Ovary (tissue), 3 donors: ENCODE data around the gene FNIP2.

Experiments used
- CTCF ChIP-seq, 3 donors: fragments of 450-650 bp in 2 of 3; fragments of 200-600 bp in 1 of 3; IDR thresholded peaks; one replicate each; pipeline versions ENCODE4 v1.5.1 to v1.8.0; 2016 to 2022; ENCODE audit warnings: antibody characterized with exemption in 3 of 3, mild to moderate bottlenecking in 1 of 3
- EP300 ChIP-seq: sonication (generic); formaldehyde crosslinking; IDR thresholded peaks from one replicate; pipeline ENCODE4 v1.6.1; 2017; ENCODE audit warnings: antibody characterized with exemption
- POLR2A ChIP-seq: fragments of 450-650 bp; IDR thresholded peaks from one replicate; pipeline ENCODE4 v1.6.1; 2017; ENCODE audit warnings: antibody characterized with exemption, mild to moderate bottlenecking, moderate library complexity
- donor health status: DM: no; HTN: no; CAD: no.

GRCh38 chr4:158808399-158808798 lies 39.6 kb downstream of the FNIP2 start:
- TF ChIP-seq CTCF (IDR thresholded peaks at IDR 0.05) (no peak), EP300 (no peak), POLR2A (no peak)
